SK-N-SH (cell line): Measurements from ENCODE around the gene TXNDC2. TPM values are rescaled to one million over a fixed set of nuclear protein-coding genes. Genes with fewer than 3 reads are reported as not detected.

ENCODE experiments used
- CTCF ChIA-PET: fragments of 300-600, 350-600 bp; formaldehyde crosslinking; extraction: SDS; loops from one replicate; lab custom pipeline; 2021; lab: Yijun Ruan, JAX
- POLR2A ChIA-PET: fragments of 350-600 bp; sonication (Branson Sonifier 250); formaldehyde crosslinking; extraction: SDS; loops from one replicate; lab custom pipeline; 2020; ENCODE audit warnings: antibody characterized with exemption, inconsistent platforms; lab: Yijun Ruan, JAX
- DNase-seq: peaks from one replicate; pipeline ENCODE4 v3.0.0; 2012
- H2AFZ ChIP-seq: fragments of 200-600 bp; sonication (generic); 2 replicates; pipeline ENCODE4 v1.8.1; 2016; ENCODE audit warnings: antibody characterized with exemption, mild to moderate bottlenecking, low read depth
- H3F3A ChIP-seq: fragments of 200-600 bp; sonication (generic); replicated peaks from 2 replicates; pipeline ENCODE3; 2016; ENCODE audit warnings: antibody characterized with exemption, mild to moderate bottlenecking; ENCODE audit not compliant: insufficient read depth
- H3K27ac ChIP-seq, 2 experiments: fragments of 200-500 bp in 1 of 2; fragments of 200-600 bp in 1 of 2; sonication (Bioruptor generic) in 1 of 2; sonication (generic), shearing (Covaris generic) in 1 of 2; 2 replicates each; pipeline versions ENCODE4 v1.5.1 to v1.6.1; 2014 to 2016; ENCODE audit warnings: low read depth in 2 of 2, inconsistent platforms in 1 of 2, low read length in 1 of 2, mild to moderate bottlenecking in 1 of 2, mixed read lengths in 1 of 2
- H3K27me3 ChIP-seq: fragments of 200-600 bp; sonication (generic), shearing (Covaris generic); 2 replicates; pipeline ENCODE4 v1.6.1; 2016; ENCODE audit warnings: mixed run types; ENCODE audit not compliant: insufficient read depth
- H3K36me3 ChIP-seq, 2 experiments: fragments of 200-500 bp in 1 of 2; fragments of 200-600 bp in 1 of 2; sonication (Bioruptor generic) in 1 of 2; sonication (generic) in 1 of 2; replicated peaks in 1 of 2; 2 replicates each; pipeline versions ENCODE3 to v1.5.1; 2014 to 2016; ENCODE audit warnings: low read length in 1 of 2, mild to moderate bottlenecking in 1 of 2; ENCODE audit not compliant: insufficient read depth in 2 of 2, control insufficient read depth in 1 of 2
- H3K4me1 ChIP-seq, 2 experiments: fragments of 200-500 bp in 1 of 2; fragments of 200-600 bp in 1 of 2; sonication (Bioruptor generic) in 1 of 2; sonication (generic), shearing (Covaris generic) in 1 of 2; 2 replicates each; pipeline versions ENCODE4 v1.5.1 to v1.6.1; 2014 to 2016; ENCODE audit warnings: low read depth in 1 of 2, low read length in 1 of 2, mixed run types in 1 of 2; ENCODE audit not compliant: insufficient read depth in 2 of 2, control insufficient read depth in 1 of 2
- H3K4me2 ChIP-seq: fragments of 200-600 bp; sonication (generic), shearing (Covaris generic); 2 replicates; pipeline ENCODE4 v1.6.1; 2017; ENCODE audit warnings: mixed run types
- H3K4me3 ChIP-seq, 2 experiments: fragments of 200-500 bp in 1 of 2; fragments of 200-600 bp in 1 of 2; sonication (Bioruptor generic) in 1 of 2; sonication (generic), shearing (Covaris generic) in 1 of 2; 2 replicates each; pipeline versions ENCODE4 v1.5.1 to v1.8.1; 2014 to 2016; ENCODE audit warnings: low read depth in 2 of 2, inconsistent platforms in 1 of 2, low read length in 1 of 2, mild to moderate bottlenecking in 1 of 2, mixed read lengths in 1 of 2, moderate library complexity in 1 of 2
- H3K79me2 ChIP-seq: fragments of 200-600 bp; sonication (generic); 2 replicates; pipeline ENCODE4 v1.8.1; 2017; ENCODE audit warnings: mild to moderate bottlenecking; ENCODE audit not compliant: insufficient read depth
- H3K9ac ChIP-seq: fragments of 200-600 bp; sonication (generic); 2 replicates; pipeline ENCODE4 v1.6.1; 2017; ENCODE audit warnings: mixed run types
- H3K9me2 ChIP-seq: fragments of 200-600 bp; sonication (generic); 2 replicates; pipeline ENCODE4 v1.6.1; 2017; ENCODE audit warnings: mixed run types
- H3K9me3 ChIP-seq: fragments of 200-600 bp; sonication (generic); 2 replicates; pipeline ENCODE4 v1.6.1; 2017; ENCODE audit warnings: mixed run types, mild to moderate bottlenecking, moderate library complexity
- H4K20me1 ChIP-seq: fragments of 200-600 bp; sonication (generic); 2 replicates; pipeline ENCODE4 v1.6.1; 2017; ENCODE audit warnings: mild to moderate bottlenecking, mixed run types; ENCODE audit not compliant: insufficient read depth
- EZH2phosphoT487 ChIP-seq: fragments of 200-600 bp; sonication (generic); IDR thresholded peaks from 2 replicates; pipeline ENCODE4 v1.6.1; 2017; ENCODE audit warnings: low read depth, mixed run types, mild to moderate bottlenecking, antibody characterized with exemption, moderate library complexity, borderline replicate concordance
- FOSL2 ChIP-seq: IDR thresholded peaks from 2 replicates; pipeline ENCODE4 v1.4.0; 2012; ENCODE audit warnings: low read depth, mild to moderate bottlenecking, moderate library complexity, borderline replicate concordance
- FOXM1 ChIP-seq: IDR thresholded peaks from 2 replicates; pipeline ENCODE4 v1.4.0; 2012; ENCODE audit warnings: low read depth, mild to moderate bottlenecking
- POLR2AphosphoS5 ChIP-seq: IDR thresholded peaks from 2 replicates; pipeline ENCODE4 v1.6.1; 2012; ENCODE audit warnings: low read depth, low read length
- RXRA ChIP-seq: IDR thresholded peaks from 2 replicates; pipeline ENCODE4 v1.4.0; 2012; ENCODE audit warnings: low read depth, mild to moderate bottlenecking, borderline replicate concordance
- SMC3 ChIP-seq: IDR thresholded peaks from 2 replicates; pipeline ENCODE4 v1.6.1; 2012; ENCODE audit warnings: low read depth, low read length, improper control_type of control experiment
- WGBS: methylation state at CpG from one replicate; pipeline ENCODE4 v1.1.6; 2017; ENCODE audit warnings: low lambda C conversion rate; 5-methylcytosine and 5-hydroxymethylcytosine counted together
- polyA plus RNA-seq, 3 experiments: library from polyadenylated mRNA; depleted of rRNA; stranded (reverse); fragments of >200 nt; gene quantifications; 2 replicates each; pipeline ENCODE4 v1.2.3, GENCODE V29; 2012
- small RNA-seq, 7 experiments: library from RNA; depleted of rRNA; stranded (forward); fragments of <200 nt; gene quantifications; one replicate each; pipeline ENCODE3, GENCODE V24; 2012
- TF ChIP-seq, protein P1 (sequence below): IDR thresholded peaks from 2 replicates; pipeline ENCODE4 v1.6.1; 2012; ENCODE audit warnings: mild to moderate bottlenecking, low read depth, low read length, moderate library complexity
- TF ChIP-seq, protein P2 (sequence below): fragments of 200-600 bp; sonication (generic); IDR thresholded peaks from 2 replicates; pipeline ENCODE4 v1.6.1; 2017; ENCODE audit warnings: antibody characterized with exemption, mild to moderate bottlenecking, moderate library complexity

The TXNDC2 gene
- polyA plus RNA-seq, 1 of the 3 experiments (the other 2 are of a cell fraction) = 0.07 TPM

DNA sequence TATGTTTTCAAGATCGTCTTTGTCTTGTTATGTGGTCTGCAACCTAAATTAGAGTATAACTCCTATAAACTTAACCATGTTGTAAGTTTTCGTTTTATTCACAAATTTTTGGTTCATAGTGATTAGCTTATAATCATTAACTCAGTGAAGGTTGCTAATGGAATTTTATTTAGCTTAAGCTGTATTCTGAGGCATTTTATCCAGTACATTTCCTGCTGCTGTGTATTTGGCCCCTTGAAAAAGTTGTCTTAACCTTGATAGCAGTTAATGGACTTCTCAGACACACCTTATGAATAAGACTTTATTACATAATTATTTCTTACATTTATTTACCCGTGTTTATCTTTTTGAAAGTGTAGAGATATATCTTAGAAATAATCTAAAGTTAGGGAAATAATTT is 48.5 kb downstream of the TXNDC2 start:
- DNase-seq = no peak
- no peaks in the 10 kb centered on the region for H3K9me3 ChIP-seq
- H2AFZ ChIP-seq = no peak overlapping the region
- H3K4me3 ChIP-seq = no peak overlapping the region
- H3K4me1 ChIP-seq = peaks cover 0 to 5% of the 10 kb centered on the region in 2 experiments; a peak in 3 of 4 replicates
- H3K36me3 ChIP-seq = peaks cover 40 to 61% of the 10 kb centered on the region in 2 experiments
- H3F3A ChIP-seq = peaks cover 27% of the 10 kb centered on the region
- no peaks in the 10 kb centered on the region for H3K27me3 ChIP-seq
- H3K27ac ChIP-seq = no peak overlapping the region
- CTCF ChIA-PET = interaction anchor here (0.8 kb wide), 1 partner anchor 11 kb away, joined by 3 read pairs; no protein-coding TSS in a partner anchor
- POLR2A ChIA-PET = no interaction called here
- no peak for TF ChIP-seq FOXM1
- no peak for TF ChIP-seq RXRA
- TF ChIP-seq SMC3 = no peak
- TF ChIP-seq EZH2phosphoT487 = no peak
- no peak for TF ChIP-seq FOSL2
- TF ChIP-seq, protein P1, sequence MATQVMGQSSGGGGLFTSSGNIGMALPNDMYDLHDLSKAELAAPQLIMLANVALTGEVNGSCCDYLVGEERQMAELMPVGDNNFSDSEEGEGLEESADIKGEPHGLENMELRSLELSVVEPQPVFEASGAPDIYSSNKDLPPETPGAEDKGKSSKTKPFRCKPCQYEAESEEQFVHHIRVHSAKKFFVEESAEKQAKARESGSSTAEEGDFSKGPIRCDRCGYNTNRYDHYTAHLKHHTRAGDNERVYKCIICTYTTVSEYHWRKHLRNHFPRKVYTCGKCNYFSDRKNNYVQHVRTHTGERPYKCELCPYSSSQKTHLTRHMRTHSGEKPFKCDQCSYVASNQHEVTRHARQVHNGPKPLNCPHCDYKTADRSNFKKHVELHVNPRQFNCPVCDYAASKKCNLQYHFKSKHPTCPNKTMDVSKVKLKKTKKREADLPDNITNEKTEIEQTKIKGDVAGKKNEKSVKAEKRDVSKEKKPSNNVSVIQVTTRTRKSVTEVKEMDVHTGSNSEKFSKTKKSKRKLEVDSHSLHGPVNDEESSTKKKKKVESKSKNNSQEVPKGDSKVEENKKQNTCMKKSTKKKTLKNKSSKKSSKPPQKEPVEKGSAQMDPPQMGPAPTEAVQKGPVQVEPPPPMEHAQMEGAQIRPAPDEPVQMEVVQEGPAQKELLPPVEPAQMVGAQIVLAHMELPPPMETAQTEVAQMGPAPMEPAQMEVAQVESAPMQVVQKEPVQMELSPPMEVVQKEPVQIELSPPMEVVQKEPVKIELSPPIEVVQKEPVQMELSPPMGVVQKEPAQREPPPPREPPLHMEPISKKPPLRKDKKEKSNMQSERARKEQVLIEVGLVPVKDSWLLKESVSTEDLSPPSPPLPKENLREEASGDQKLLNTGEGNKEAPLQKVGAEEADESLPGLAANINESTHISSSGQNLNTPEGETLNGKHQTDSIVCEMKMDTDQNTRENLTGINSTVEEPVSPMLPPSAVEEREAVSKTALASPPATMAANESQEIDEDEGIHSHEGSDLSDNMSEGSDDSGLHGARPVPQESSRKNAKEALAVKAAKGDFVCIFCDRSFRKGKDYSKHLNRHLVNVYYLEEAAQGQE = no peak
- no peak for TF ChIP-seq POLR2AphosphoS5
- TF ChIP-seq, protein P2, sequence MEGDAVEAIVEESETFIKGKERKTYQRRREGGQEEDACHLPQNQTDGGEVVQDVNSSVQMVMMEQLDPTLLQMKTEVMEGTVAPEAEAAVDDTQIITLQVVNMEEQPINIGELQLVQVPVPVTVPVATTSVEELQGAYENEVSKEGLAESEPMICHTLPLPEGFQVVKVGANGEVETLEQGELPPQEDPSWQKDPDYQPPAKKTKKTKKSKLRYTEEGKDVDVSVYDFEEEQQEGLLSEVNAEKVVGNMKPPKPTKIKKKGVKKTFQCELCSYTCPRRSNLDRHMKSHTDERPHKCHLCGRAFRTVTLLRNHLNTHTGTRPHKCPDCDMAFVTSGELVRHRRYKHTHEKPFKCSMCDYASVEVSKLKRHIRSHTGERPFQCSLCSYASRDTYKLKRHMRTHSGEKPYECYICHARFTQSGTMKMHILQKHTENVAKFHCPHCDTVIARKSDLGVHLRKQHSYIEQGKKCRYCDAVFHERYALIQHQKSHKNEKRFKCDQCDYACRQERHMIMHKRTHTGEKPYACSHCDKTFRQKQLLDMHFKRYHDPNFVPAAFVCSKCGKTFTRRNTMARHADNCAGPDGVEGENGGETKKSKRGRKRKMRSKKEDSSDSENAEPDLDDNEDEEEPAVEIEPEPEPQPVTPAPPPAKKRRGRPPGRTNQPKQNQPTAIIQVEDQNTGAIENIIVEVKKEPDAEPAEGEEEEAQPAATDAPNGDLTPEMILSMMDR = no peak
- H3K9ac ChIP-seq = no peak overlapping the region
- peaks cover 54% of the 10 kb centered on the region for H4K20me1 ChIP-seq
- H3K9me2 ChIP-seq = no peaks in the 10 kb centered on the region
- 97% methylated on average over 3 of the region's 3 CpGs for WGBS
- no peak overlapping the region for H3K4me2 ChIP-seq
- H3K79me2 ChIP-seq = peaks cover 99% of the 10 kb centered on the region

Small RNA genes within 50 kb of the gene (small RNA-seq; reads per million reads assigned to genes)
- gene RNA5SP449 (0 reads per million in 7 experiments), gene RNA5SP450 (0.06 to 6.0 (median 2.1) reads per million in 7 experiments)

Other genes with a start within 250 kb of the TXNDC2 start
- 22.4 and 23.0 TPM in 2 replicates for gene RAB31, start 177.7 kb upstream of the TXNDC2 start, polyA plus RNA-seq (2012; rRNA removed)
- gene VAPA, start 28.0 kb downstream of the TXNDC2 start, polyA plus RNA-seq (2012; rRNA removed) = 109 and 129 TPM in 2 replicates